ENCODE data around the gene CDCA8. TPM values are rescaled to one million over a fixed set of nuclear protein-coding genes. Genes with fewer than 3 reads are reported as not detected.

CDCA8 gene
- total and polyA plus RNA-seq, 9 of the 15 experiments (the other 6 are each of a cell fraction or from before 2014, with no cell fraction given), result 26.4 to 148 (median 81.8) TPM

- Histone ChIP-seq H3K4me3 (no peak overlapping the region), H4K20me1 (replicated peaks; ENCODE audit: control insufficient read depth, insufficient read depth, low read length) (0 out of 2 replicates have a peak, but pooled peaks cover 2% of the 10 kb centered on the region), H3K79me2 (ENCODE audit: control insufficient read depth, insufficient read depth, low read length) (no peaks in the 10 kb centered on the region), H3K9ac (ENCODE audit: insufficient read depth in 1 of 2, low read depth in 2 of 2, low read length in 2 of 2) (no peak overlapping the region), H3K9me3 (replicated peaks; ENCODE audit: control insufficient read depth, insufficient read depth, low read depth, low read length) (no peaks in the 10 kb centered on the region), H3K4me1 (replicated peaks in 1 of 2; ENCODE audit: control insufficient read depth in 2 of 2, insufficient read depth in 2 of 2, low read length in 2 of 2) (no peaks in the 10 kb centered on the region), H3K27me3 (ENCODE audit: control insufficient read depth in 2 of 2, insufficient read depth in 2 of 2, low read length in 2 of 2) (peaks cover 14 to 22% of the 10 kb centered on the region in 2 experiments; a peak in 4 of 5 replicates), H2AFZ (ENCODE audit: low read depth, low read length) (no peak overlapping the region), H3K36me3 (ENCODE audit: control insufficient read depth, insufficient read depth, low read length) (no peaks in the 10 kb centered on the region), H3K27ac (ENCODE audit: extremely low read depth, low read depth, low read length) (no peak overlapping the region), H3K9me1 (ENCODE audit: control insufficient read depth, insufficient read depth, low read length) (no peaks in the 10 kb centered on the region), H3K4me2 (ENCODE audit: insufficient read depth, low read length) (no peak overlapping the region)
- ATAC-seq, result no peak
- in situ Hi-C loops (cut with MboI) (no loop called here), intact Hi-C loops (cut with micrococcal nuclease) (no loop called here)
- FAIRE-seq, result no peak
- TF ChIP-seq ATF2 (CRISPR knock-in tag; IDR thresholded peaks at IDR 0.05) (no peak), KHSRP (IDR thresholded peaks at IDR 0.05) (no peak)
- BruUV-seq (replicated peaks), result no TSS peak
- CTCF ChIA-PET (ENCODE audit: low intra/inter-chr PET ratio), result interaction anchor here (0.6 kb wide), 1 partner anchor 1796 kb away, joined by 3 read pairs; no protein-coding TSS in a partner anchor
- POLR2A ChIA-PET, result interaction anchor here (0.6 to 2.1 kb wide), 13 partner anchors 10 to 310 kb away, joined by 3 to 8 read pairs (median 4); a partner anchor contains a TSS
- WGBS (ENCODE audit: insufficient coverage, low coverage, missing lambda C conversion rate), result 0% methylated on average over 6 of the region's 6 CpGs
- no peak for DNase-seq (ENCODE audit: extremely low read depth in 1 of 4, low spot score in 3 of 4)
Measured at GRCh38 chr1:37741662-37742061, 49.3 kb downstream of the CDCA8 start.

GRCh38 chr1:37746806-37747205, 54.5 kb downstream of the CDCA8 start:
- ChIA-PET POLR2A (interaction anchor here (1.2 kb wide), 2 partner anchors 13 to 35 kb away, joined by 4 read pairs; no protein-coding TSS in a partner anchor), CTCF (ENCODE audit: low intra/inter-chr PET ratio) (no interaction called here)

More at GRCh38 chr1:37746806-37747205, 54.5 kb downstream of the CDCA8 start:
- 13% methylated on average over 3 of the region's 3 CpGs for WGBS (ENCODE audit: insufficient coverage, low coverage, missing lambda C conversion rate)
- BruUV-seq (replicated peaks), result no TSS peak
- DNase-seq (ENCODE audit: extremely low read depth in 1 of 4, low spot score in 3 of 4) (no peak), ATAC-seq (no peak), FAIRE-seq (no peak)
- peaks cover 11 to 20% of the 10 kb centered on the region in 2 experiments; a peak in 4 of 5 replicates for H3K27me3 ChIP-seq (ENCODE audit: control insufficient read depth in 2 of 2, insufficient read depth in 2 of 2, low read length in 2 of 2)
- no peak overlapping the region for H3K4me3 ChIP-seq
- H3K27ac ChIP-seq (ENCODE audit: extremely low read depth, low read depth, low read length), result no peak overlapping the region
- no peak overlapping the region for H3K9ac ChIP-seq (ENCODE audit: insufficient read depth in 1 of 2, low read depth in 2 of 2, low read length in 2 of 2)
- in situ Hi-C loops (cut with MboI), result no loop called here
- 0 out of 2 replicates have a peak, but pooled peaks cover 2% of the 10 kb centered on the region for H4K20me1 ChIP-seq (replicated peaks; ENCODE audit: control insufficient read depth, insufficient read depth, low read length)
- no peaks in the 10 kb centered on the region for H3K9me1 ChIP-seq (ENCODE audit: control insufficient read depth, insufficient read depth, low read length)
- H3K4me2 ChIP-seq (ENCODE audit: insufficient read depth, low read length), result no peak overlapping the region
- H3K36me3 ChIP-seq (ENCODE audit: control insufficient read depth, insufficient read depth, low read length), result no peaks in the 10 kb centered on the region
- intact Hi-C loops (cut with micrococcal nuclease), result no loop called here
- TF ChIP-seq TFAP4 (CRISPR knock-in tag; IDR thresholded peaks at IDR 0.05; ENCODE audit: borderline replicate concordance) (no peak), MEIS2 (IDR thresholded peaks at IDR 0.05; ENCODE audit: partially characterized antibody) (peak; percentile 11), ATF3 (IDR thresholded peaks at IDR 0.05) (peak; percentile 40), ATF3 (CRISPR knock-in tag; conservative IDR thresholded peaks at IDR 0.05) (no peak), CEBPB (tag; IDR thresholded peaks at IDR 0.05) (peak; percentile 82), ZFX (CRISPR knock-in tag; IDR thresholded peaks at IDR 0.05) (no peak), TRIM28 (IDR thresholded peaks at IDR 0.05) (no peak), CEBPG (CRISPR knock-in tag; IDR thresholded peaks at IDR 0.05) (no peak), CEBPG (tag; conservative IDR thresholded peaks at IDR 0.05 in 1 of 2, IDR thresholded peaks at IDR 0.05 in 1 of 2) (peak; percentile 41 to 90; a peak in 3 of 4 replicates)
- no peaks in the 10 kb centered on the region for H3K9me3 ChIP-seq (replicated peaks; ENCODE audit: control insufficient read depth, insufficient read depth, low read depth, low read length)
- H2AFZ ChIP-seq (ENCODE audit: low read depth, low read length), result no peak overlapping the region
- no peaks in the 10 kb centered on the region for H3K79me2 ChIP-seq (ENCODE audit: control insufficient read depth, insufficient read depth, low read length)
- no peaks in the 10 kb centered on the region for H3K4me1 ChIP-seq (replicated peaks in 1 of 2; ENCODE audit: control insufficient read depth in 2 of 2, insufficient read depth in 2 of 2, low read length in 2 of 2)

Measured in K562 (cell line).